ENCODE results near the gene PXN. TPM values are rescaled to one million over a fixed set of nuclear protein-coding genes. Genes with fewer than 3 reads are reported as not detected.

The PXN gene
- total and polyA plus RNA-seq, 4 donors, result 6.0 to 13.1 (median 12.3) TPM

- TF ChIP-seq, protein P1, sequence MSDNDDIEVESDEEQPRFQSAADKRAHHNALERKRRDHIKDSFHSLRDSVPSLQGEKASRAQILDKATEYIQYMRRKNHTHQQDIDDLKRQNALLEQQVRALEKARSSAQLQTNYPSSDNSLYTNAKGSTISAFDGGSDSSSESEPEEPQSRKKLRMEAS (IDR thresholded peaks at IDR 0.05), result no peak
- no peak for TF ChIP-seq TAF1 (conservative IDR thresholded peaks at IDR 0.05)
- TF ChIP-seq RAD21 (IDR thresholded peaks at IDR 0.05), result no peak
- TF ChIP-seq HNF4A (conservative IDR thresholded peaks at IDR 0.05), result no peak
- TF ChIP-seq SP1 (IDR thresholded peaks at IDR 0.05), result no peak
- TF ChIP-seq YY1 (IDR thresholded peaks at IDR 0.05), result no peak
- TF ChIP-seq EGR1 (IDR thresholded peaks at IDR 0.05; ENCODE audit: low read depth in 2 of 2), result no peak
- Histone ChIP-seq H3K27ac (ENCODE audit: low read depth in 1 of 2, low read length in 2 of 2) (no peak overlapping the region), H3K36me3 (ENCODE audit: control insufficient read depth in 4 of 4, insufficient read depth in 3 of 4, low read depth in 1 of 4, low read length in 3 of 4) (peaks cover 3 to 34% (median 16%) of the 10 kb centered on the region in 4 donors), H3K4me3 (ENCODE audit: low read depth in 1 of 3, low read length in 3 of 3) (no peak overlapping the region), H3K9ac (ENCODE audit: low read depth in 1 of 2, low read length in 2 of 2) (no peak overlapping the region), H3K9me3 (ENCODE audit: control insufficient read depth in 4 of 4, low read length in 3 of 4) (no peaks in the 10 kb centered on the region), H3K27me3 (ENCODE audit: control insufficient read depth in 4 of 4, insufficient read depth in 4 of 4, low read length in 3 of 4) (no peaks in the 10 kb centered on the region), H3K4me1 (ENCODE audit: control insufficient read depth in 4 of 4, insufficient read depth in 4 of 4, low read length in 3 of 4) (peaks cover 13 to 45% (median 38%) of the 10 kb centered on the region in 4 donors)
- 72% methylated on average over 25 of the region's 25 CpGs for WGBS
- no peak for DNase-seq (ENCODE audit: low spot score)
Measured at GRCh38 chr12:120224304-120225199, 41.0 kb downstream of the PXN start.

DNA sequence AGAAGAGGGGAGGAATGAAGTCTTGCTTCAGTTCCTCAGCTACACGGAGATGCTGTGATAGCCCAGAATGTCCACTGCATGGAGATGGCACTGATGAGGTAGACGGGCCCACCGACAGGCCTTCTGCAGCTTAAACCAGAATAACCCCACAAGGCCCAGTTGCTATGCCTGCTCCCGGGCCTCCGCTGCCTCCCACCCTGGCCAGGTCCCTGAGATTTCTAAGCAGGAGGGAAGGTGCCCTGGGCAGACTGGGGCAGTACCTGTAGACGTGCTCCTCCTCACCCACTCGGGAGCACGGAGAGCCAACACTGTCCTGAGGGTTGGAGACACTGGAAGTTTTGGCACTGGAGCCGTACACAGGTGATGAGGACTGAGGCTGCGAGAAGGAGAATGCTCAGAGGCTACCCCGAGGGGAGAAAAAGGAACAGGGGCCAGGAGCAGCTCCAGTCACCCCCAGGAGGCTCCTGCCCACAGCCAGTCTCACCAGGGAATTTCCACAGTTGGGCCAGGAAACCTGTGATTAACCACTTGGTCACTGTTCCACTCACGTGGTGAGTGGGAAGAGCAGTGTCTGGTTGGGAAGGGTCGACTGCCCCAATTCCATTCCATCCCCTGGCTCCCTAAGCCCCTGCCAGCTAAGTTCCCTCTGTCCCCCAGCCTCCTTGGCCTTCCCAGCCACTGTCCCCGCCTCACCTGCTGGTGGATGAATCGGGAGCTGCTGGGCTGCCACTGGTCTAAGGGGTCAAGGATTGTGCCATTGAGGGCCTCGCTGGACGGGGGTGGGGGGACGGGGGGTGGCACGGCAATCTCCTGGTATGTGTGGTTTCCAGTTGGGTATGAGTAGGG lies 41.8 kb downstream of the PXN start:
- Histone ChIP-seq H3K9ac (ENCODE audit: low read depth in 1 of 2, low read length in 2 of 2) (no peak overlapping the region), H3K9me3 (ENCODE audit: control insufficient read depth in 4 of 4, low read length in 3 of 4) (no peaks in the 10 kb centered on the region), H3K27me3 (ENCODE audit: control insufficient read depth in 4 of 4, insufficient read depth in 4 of 4, low read length in 3 of 4) (no peaks in the 10 kb centered on the region), H3K4me3 (ENCODE audit: low read depth in 1 of 3, low read length in 3 of 3) (no peak overlapping the region), H3K27ac (ENCODE audit: low read depth in 1 of 2, low read length in 2 of 2) (no peak overlapping the region), H3K4me1 (ENCODE audit: control insufficient read depth in 4 of 4, insufficient read depth in 4 of 4, low read length in 3 of 4) (peaks cover 10 to 37% (median 31%) of the 10 kb centered on the region in 4 donors), H3K36me3 (ENCODE audit: control insufficient read depth in 4 of 4, insufficient read depth in 3 of 4, low read depth in 1 of 4, low read length in 3 of 4) (peaks cover 3 to 42% (median 16%) of the 10 kb centered on the region in 4 donors)
- 91% methylated on average over 19 of the region's 19 CpGs for WGBS
- TF ChIP-seq HNF4A (conservative IDR thresholded peaks at IDR 0.05) (no peak), EGR1 (IDR thresholded peaks at IDR 0.05; ENCODE audit: low read depth in 2 of 2) (no peak), HNF4G (IDR thresholded peaks at IDR 0.05) (no peak), NR2F2 (IDR thresholded peaks at IDR 0.05) (no peak), SP1 (IDR thresholded peaks at IDR 0.05) (no peak), YY1 (IDR thresholded peaks at IDR 0.05) (no peak)
- TF ChIP-seq, protein P2, sequence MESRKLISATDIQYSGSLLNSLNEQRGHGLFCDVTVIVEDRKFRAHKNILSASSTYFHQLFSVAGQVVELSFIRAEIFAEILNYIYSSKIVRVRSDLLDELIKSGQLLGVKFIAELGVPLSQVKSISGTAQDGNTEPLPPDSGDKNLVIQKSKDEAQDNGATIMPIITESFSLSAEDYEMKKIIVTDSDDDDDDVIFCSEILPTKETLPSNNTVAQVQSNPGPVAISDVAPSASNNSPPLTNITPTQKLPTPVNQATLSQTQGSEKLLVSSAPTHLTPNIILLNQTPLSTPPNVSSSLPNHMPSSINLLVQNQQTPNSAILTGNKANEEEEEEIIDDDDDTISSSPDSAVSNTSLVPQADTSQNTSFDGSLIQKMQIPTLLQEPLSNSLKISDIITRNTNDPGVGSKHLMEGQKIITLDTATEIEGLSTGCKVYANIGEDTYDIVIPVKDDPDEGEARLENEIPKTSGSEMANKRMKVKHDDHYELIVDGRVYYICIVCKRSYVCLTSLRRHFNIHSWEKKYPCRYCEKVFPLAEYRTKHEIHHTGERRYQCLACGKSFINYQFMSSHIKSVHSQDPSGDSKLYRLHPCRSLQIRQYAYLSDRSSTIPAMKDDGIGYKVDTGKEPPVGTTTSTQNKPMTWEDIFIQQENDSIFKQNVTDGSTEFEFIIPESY (IDR thresholded peaks at IDR 0.05), result no peak
- TF ChIP-seq, protein P3, sequence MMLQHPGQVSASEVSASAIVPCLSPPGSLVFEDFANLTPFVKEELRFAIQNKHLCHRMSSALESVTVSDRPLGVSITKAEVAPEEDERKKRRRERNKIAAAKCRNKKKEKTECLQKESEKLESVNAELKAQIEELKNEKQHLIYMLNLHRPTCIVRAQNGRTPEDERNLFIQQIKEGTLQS (IDR thresholded peaks at IDR 0.05), result no peak
- TF ChIP-seq, protein P4, sequence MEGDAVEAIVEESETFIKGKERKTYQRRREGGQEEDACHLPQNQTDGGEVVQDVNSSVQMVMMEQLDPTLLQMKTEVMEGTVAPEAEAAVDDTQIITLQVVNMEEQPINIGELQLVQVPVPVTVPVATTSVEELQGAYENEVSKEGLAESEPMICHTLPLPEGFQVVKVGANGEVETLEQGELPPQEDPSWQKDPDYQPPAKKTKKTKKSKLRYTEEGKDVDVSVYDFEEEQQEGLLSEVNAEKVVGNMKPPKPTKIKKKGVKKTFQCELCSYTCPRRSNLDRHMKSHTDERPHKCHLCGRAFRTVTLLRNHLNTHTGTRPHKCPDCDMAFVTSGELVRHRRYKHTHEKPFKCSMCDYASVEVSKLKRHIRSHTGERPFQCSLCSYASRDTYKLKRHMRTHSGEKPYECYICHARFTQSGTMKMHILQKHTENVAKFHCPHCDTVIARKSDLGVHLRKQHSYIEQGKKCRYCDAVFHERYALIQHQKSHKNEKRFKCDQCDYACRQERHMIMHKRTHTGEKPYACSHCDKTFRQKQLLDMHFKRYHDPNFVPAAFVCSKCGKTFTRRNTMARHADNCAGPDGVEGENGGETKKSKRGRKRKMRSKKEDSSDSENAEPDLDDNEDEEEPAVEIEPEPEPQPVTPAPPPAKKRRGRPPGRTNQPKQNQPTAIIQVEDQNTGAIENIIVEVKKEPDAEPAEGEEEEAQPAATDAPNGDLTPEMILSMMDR (IDR thresholded peaks at IDR 0.05; ENCODE audit: low read depth, low read length, missing input control), result no peak
- DNase-seq (ENCODE audit: low spot score), result no peak
